HepG2 (cell line): Measurements from ENCODE around the gene ERO1A. TPM values are rescaled to one million over a fixed set of nuclear protein-coding genes. Genes with fewer than 3 reads are reported as not detected.

Experiments
- CHD4 ChIP-seq: fragments of 200-600 bp; sonication (generic); IDR thresholded peaks from 2 replicates; pipeline ENCODE4 v1.7.0; 2017; ENCODE audit warnings: mild to moderate bottlenecking, low read length, borderline replicate concordance
- ETV6 ChIP-seq: sonication (generic); formaldehyde crosslinking; conservative IDR thresholded peaks from 2 replicates; pipeline ENCODE4 v1.4.0; 2020; ENCODE audit warnings: missing genetic modification reagents
- FLYWCH1 ChIP-seq: sonication (generic); formaldehyde crosslinking; IDR thresholded peaks from 2 replicates; pipeline ENCODE4 v1.8.1; 2023; ENCODE audit warnings: mild to moderate bottlenecking, missing genetic modification reagents
- FOSL2 ChIP-seq: sonication (generic); formaldehyde crosslinking; IDR thresholded peaks from 2 replicates; pipeline ENCODE4 v1.4.0; 2020; ENCODE audit warnings: missing genetic modification reagents
- GTF3A ChIP-seq: sonication (generic); formaldehyde crosslinking; conservative IDR thresholded peaks from 2 replicates; pipeline ENCODE4 v1.4.0; 2020; ENCODE audit warnings: mild to moderate bottlenecking, missing genetic modification reagents
- HNRNPL ChIP-seq: fragments of 200-400 bp; formaldehyde crosslinking; IDR thresholded peaks from 2 replicates; pipeline ENCODE4 v1.6.1; 2017; ENCODE audit warnings: mild to moderate bottlenecking, low read depth, low read length
- HNRNPLL ChIP-seq: fragments of 200-400 bp; formaldehyde crosslinking; IDR thresholded peaks from 2 replicates; pipeline ENCODE4 v1.6.1; 2017; ENCODE audit warnings: mild to moderate bottlenecking, low read depth, low read length; ENCODE audit not compliant: poor library complexity, severe bottlenecking
- HOXA7 ChIP-seq: sonication (generic); formaldehyde crosslinking; IDR thresholded peaks from 2 replicates; pipeline ENCODE4 v1.8.1; 2022; ENCODE audit warnings: mild to moderate bottlenecking, missing genetic modification reagents, moderate library complexity
- JUNB ChIP-seq: sonication (generic); formaldehyde crosslinking; IDR thresholded peaks from 2 replicates; pipeline ENCODE4 v1.8.0; 2022; ENCODE audit warnings: missing genetic modification reagents, mild to moderate bottlenecking, borderline replicate concordance
- NAIF1 ChIP-seq: sonication (generic); formaldehyde crosslinking; IDR thresholded peaks from 2 replicates; pipeline ENCODE4 v1.5.0; 2020; ENCODE audit warnings: mild to moderate bottlenecking, missing genetic modification reagents, borderline replicate concordance
- ONECUT2 ChIP-seq: sonication (generic); formaldehyde crosslinking; IDR thresholded peaks from 2 replicates; pipeline ENCODE4 v1.4.0; 2020; ENCODE audit warnings: missing genetic modification reagents
- PAF1 ChIP-seq: IDR thresholded peaks from 2 replicates; pipeline ENCODE4 v1.6.1; 2016; ENCODE audit warnings: missing genetic modification reagents, missing compliant biosample characterization
- PCBP1 ChIP-seq: fragments of 200-400 bp; formaldehyde crosslinking; IDR thresholded peaks from 2 replicates; pipeline ENCODE4 v1.6.1; 2017; ENCODE audit warnings: mild to moderate bottlenecking, low read depth, low read length, borderline replicate concordance
- SIN3A ChIP-seq: IDR thresholded peaks from 2 replicates; pipeline ENCODE4 v1.6.1; 2011; ENCODE audit warnings: low read depth, mild to moderate bottlenecking, control low read depth, low read length, borderline replicate concordance
- SP1 ChIP-seq, 2 experiments: fragments of 450-650 bp in 1 of 2; sonication (generic) in 1 of 2; formaldehyde crosslinking in 1 of 2; IDR thresholded peaks; 2 replicates each; pipeline versions ENCODE4 v1.4.0 to v1.6.1; 2016 to 2020; ENCODE audit warnings: missing genetic modification reagents in 1 of 2
- U2AF1 ChIP-seq: fragments of 200-400 bp; formaldehyde crosslinking; optimal IDR thresholded peaks from 2 replicates; pipeline ENCODE3; 2017; ENCODE audit warnings: mild to moderate bottlenecking, low read depth, low read length
- ZNF234 ChIP-seq: sonication (generic); formaldehyde crosslinking; conservative IDR thresholded peaks from 2 replicates; pipeline ENCODE4 v1.5.1; 2020; ENCODE audit warnings: mild to moderate bottlenecking, missing genetic modification reagents
- ZNF441 ChIP-seq: sonication (generic); formaldehyde crosslinking; IDR thresholded peaks from 2 replicates; pipeline ENCODE4 v1.7.0; 2021; ENCODE audit warnings: missing genetic modification reagents, borderline replicate concordance
- ZNF460 ChIP-seq: sonication (generic); formaldehyde crosslinking; IDR thresholded peaks from 2 replicates; pipeline ENCODE4 v1.5.1; 2020; ENCODE audit warnings: missing genetic modification reagents, mild to moderate bottlenecking, borderline replicate concordance
- ZNF468 ChIP-seq: sonication (generic); formaldehyde crosslinking; IDR thresholded peaks from 2 replicates; pipeline ENCODE4 v1.8.0; 2022; ENCODE audit warnings: mild to moderate bottlenecking, moderate library complexity, missing genetic modification reagents
- ZNF530 ChIP-seq: sonication (generic); formaldehyde crosslinking; IDR thresholded peaks from 2 replicates; pipeline ENCODE4 v1.5.0; 2020; ENCODE audit warnings: low read depth, mild to moderate bottlenecking, missing genetic modification reagents
- polyA plus RNA-seq, 8 experiments: library from polyadenylated mRNA; depleted of rRNA in 3 of 8; stranded (reverse) in 7 of 8; unstranded in 1 of 8; fragments of >200 nt; fragmentation: Illumina TruSeq in 4 of 8; extraction: Trizol in 4 of 8; gene quantifications; 2 replicates each; pipeline versions ENCODE4 v1.2.1 to v1.2.3, GENCODE V29; 2011 to 2016; ENCODE audit warnings: low read depth in 4 of 8, missing spikeins in 1 of 8, mixed read lengths in 1 of 8; ENCODE audit not compliant: insufficient read depth in 1 of 8
- total RNA-seq, 5 experiments: library from RNA; depleted of rRNA; stranded (reverse); fragments of >200 nt; fragmentation: Illumina TruSeq; extraction: Trizol; gene quantifications; 2 replicates each; pipeline ENCODE4 v1.2.3, GENCODE V29; 2016; ENCODE audit warnings: low read depth in 1 of 5
- TF ChIP-seq, protein P1 (sequence below): sonication (generic); formaldehyde crosslinking; IDR thresholded peaks from 2 replicates; pipeline ENCODE4 v1.8.0; 2022; ENCODE audit warnings: mild to moderate bottlenecking, missing genetic modification reagents, moderate library complexity
- TF ChIP-seq, protein P2 (sequence below): sonication (generic); formaldehyde crosslinking; IDR thresholded peaks from 2 replicates; pipeline ENCODE4 v1.4.0; 2020; ENCODE audit warnings: missing genetic modification reagents
- TF ChIP-seq, protein P3 (sequence below): sonication (generic); formaldehyde crosslinking; IDR thresholded peaks from 2 replicates; pipeline ENCODE4 v1.4.0; 2020; ENCODE audit warnings: missing genetic modification reagents
- TF ChIP-seq, protein P4 (sequence below): sonication (generic); IDR thresholded peaks from 2 replicates; pipeline ENCODE4 v1.6.1; 2016; ENCODE audit warnings: low read depth, borderline replicate concordance

ERO1A gene
- total and polyA plus RNA-seq, 2 of the 13 experiments (the other 11 are each of a cell fraction or from before 2014, with no cell fraction given), result 60.3 to 137 TPM

DNA sequence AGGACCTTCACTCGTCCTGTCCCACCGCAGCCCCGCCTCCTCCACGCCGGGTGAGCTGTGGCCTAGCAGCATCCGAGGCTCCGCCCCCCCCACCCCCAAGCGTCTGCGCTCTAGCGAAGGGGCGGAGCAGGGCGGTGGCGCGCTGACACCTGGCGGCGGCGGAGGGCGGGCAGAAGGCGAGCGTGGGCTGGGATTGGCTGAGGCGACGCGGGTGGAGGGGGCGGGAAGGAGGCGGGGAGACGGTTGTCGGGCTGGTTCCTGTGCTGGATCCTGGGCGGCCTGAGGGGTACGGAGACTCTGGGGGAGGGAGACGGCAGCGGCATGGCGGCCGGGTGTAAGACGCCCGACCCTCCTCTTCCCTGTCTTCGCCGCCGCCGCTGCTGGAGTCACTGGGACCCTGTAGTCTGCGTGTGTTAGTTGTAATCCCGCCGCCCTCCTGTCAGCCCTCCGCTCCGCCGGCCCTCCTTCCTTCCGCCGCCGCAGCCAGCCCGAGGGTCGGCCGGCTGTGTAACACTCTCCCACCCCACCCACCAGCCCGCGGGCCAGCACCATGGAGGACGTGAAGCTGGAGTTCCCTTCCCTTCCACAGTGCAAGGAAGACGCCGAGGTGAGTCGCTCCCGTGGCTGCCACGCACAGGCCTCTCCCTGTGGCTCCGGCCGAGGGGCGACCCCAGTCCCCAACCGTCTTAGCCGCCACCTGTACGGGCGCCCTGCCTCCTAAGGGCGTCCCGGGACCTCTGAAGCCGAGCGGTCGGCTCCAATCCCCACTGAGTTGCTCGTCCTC lies 34.8 kb upstream of the ERO1A start, which contains the start of gene STYX (continued):
- TF ChIP-seq FLYWCH1 (CRISPR knock-in tag) (no peak), ZNF468 (CRISPR knock-in tag) (no peak), PCBP1 (0 out of 2 replicates have a peak, but pooled peaks have one; percentile 44), ONECUT2 (CRISPR knock-in tag) (no peak), FOSL2 (CRISPR knock-in tag) (peak; percentile 12; the same call in 1 of the 2 replicates), ZNF441 (no peak), GTF3A (CRISPR knock-in tag) (no peak), SP1 (IDR thresholded peaks at IDR 0.05) (no peak), SP1 (CRISPR knock-in tag; IDR thresholded peaks at IDR 0.05) (peak; percentile 88), JUNB (CRISPR knock-in tag) (no peak), ETV6 (CRISPR knock-in tag) (no peak), HNRNPLL (peak; percentile 49), ZNF460 (CRISPR knock-in tag) (no peak), CHD4 (no peak), U2AF1 (no peak), ZNF234 (no peak), SIN3A (no peak; the same call in 1 of the 2 replicates), NAIF1 (CRISPR knock-in tag) (no peak; the same call in 1 of the 2 replicates), HNRNPL (0 out of 2 replicates have a peak, but pooled peaks have one; percentile 37), HOXA7 (no peak), ZNF530 (CRISPR knock-in tag) (no peak), PAF1 (CRISPR knock-in tag) (no peak)
- TF ChIP-seq, protein P1, sequence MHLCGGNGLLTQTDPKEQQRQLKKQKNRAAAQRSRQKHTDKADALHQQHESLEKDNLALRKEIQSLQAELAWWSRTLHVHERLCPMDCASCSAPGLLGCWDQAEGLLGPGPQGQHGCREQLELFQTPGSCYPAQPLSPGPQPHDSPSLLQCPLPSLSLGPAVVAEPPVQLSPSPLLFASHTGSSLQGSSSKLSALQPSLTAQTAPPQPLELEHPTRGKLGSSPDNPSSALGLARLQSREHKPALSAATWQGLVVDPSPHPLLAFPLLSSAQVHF (CRISPR knock-in tag), result no peak
- TF ChIP-seq, protein P2, sequence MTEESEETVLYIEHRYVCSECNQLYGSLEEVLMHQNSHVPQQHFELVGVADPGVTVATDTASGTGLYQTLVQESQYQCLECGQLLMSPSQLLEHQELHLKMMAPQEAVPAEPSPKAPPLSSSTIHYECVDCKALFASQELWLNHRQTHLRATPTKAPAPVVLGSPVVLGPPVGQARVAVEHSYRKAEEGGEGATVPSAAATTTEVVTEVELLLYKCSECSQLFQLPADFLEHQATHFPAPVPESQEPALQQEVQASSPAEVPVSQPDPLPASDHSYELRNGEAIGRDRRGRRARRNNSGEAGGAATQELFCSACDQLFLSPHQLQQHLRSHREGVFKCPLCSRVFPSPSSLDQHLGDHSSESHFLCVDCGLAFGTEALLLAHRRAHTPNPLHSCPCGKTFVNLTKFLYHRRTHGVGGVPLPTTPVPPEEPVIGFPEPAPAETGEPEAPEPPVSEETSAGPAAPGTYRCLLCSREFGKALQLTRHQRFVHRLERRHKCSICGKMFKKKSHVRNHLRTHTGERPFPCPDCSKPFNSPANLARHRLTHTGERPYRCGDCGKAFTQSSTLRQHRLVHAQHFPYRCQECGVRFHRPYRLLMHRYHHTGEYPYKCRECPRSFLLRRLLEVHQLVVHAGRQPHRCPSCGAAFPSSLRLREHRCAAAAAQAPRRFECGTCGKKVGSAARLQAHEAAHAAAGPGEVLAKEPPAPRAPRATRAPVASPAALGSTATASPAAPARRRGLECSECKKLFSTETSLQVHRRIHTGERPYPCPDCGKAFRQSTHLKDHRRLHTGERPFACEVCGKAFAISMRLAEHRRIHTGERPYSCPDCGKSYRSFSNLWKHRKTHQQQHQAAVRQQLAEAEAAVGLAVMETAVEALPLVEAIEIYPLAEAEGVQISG (CRISPR knock-in tag), result peak; percentile 51; the same call in 1 of the 2 replicates
- TF ChIP-seq, protein P3, sequence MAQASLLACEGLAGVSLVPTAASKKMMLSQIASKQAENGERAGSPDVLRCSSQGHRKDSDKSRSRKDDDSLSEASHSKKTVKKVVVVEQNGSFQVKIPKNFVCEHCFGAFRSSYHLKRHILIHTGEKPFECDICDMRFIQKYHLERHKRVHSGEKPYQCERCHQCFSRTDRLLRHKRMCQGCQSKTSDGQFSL (CRISPR knock-in tag), result peak; percentile 89
- TF ChIP-seq, protein P4, sequence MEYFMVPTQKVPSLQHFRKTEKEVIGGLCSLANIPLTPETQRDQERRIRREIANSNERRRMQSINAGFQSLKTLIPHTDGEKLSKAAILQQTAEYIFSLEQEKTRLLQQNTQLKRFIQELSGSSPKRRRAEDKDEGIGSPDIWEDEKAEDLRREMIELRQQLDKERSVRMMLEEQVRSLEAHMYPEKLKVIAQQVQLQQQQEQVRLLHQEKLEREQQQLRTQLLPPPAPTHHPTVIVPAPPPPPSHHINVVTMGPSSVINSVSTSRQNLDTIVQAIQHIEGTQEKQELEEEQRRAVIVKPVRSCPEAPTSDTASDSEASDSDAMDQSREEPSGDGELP, result peak; percentile 71; the same call in 1 of the 2 replicates
